Measurements from ENCODE around the gene YBEY. TPM values are rescaled to one million over a fixed set of nuclear protein-coding genes. Genes with fewer than 3 reads are reported as not detected.
A peak's percentile ranks its signal among the peaks of the same experiment; 100 is the strongest.

YBEY gene
- total and polyA plus RNA-seq, 11 donors, result 11.4 to 28.1 (median 16.0) TPM

DNA sequence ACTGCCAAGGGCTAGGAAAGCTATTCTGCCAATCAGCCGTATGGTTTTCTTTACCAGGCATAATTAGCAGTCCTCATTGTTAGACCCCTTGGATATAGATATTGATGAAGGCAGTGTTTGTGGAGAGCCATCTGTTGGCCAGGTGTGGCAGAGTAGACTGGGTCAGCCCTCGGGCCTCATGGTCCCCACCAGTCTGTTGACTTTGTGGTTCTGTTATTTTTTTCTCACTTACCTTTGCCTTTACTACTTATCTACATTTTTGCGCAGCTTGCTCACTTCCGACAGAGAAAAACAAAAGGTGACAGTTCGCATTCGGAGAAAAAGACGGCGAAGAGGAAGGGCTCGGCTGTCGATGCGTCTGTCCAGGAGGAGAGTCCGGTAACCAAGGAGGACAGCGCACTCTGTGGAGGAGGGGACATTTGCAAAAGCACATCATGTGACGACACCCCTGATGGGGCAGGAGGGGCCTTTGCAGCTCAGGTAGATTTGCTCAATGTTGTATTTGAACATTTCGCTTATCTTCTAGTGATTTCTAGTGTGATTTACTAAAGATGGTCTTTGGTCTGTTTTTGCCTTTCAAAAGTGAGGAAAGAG lies 40.1 kb downstream of the YBEY start:
- 95 to 96% (median 95%) methylated on average over 15 of the region's 15 CpGs for WGBS, 4 donors
- DNase-seq (no peak), ATAC-seq (no peak)
- peak overlapping the region in 3 of 12 donors; percentile 98 to 100 (median 100) for H3K27ac ChIP-seq
- no peak overlapping the region for H3K4me3 ChIP-seq
- peaks cover 4 to 29% (median 19%) of the 10 kb centered on the region in 12 donors for H3K4me1 ChIP-seq
- H3K9me3 ChIP-seq, result no peaks in the 10 kb centered on the region
- intact Hi-C loops (cut with DNase I), result loop anchor here in 3 of 10 donors (10.0 kb wide), 3 partner anchors 91 to 681 kb away; partner anchors contain the start of gene PCBP3 (in 1 of the 3)
- peaks cover 0 to 43% (median 31%) of the 10 kb centered on the region in 9 donors for H3K36me3 ChIP-seq
- TF ChIP-seq, protein P1, sequence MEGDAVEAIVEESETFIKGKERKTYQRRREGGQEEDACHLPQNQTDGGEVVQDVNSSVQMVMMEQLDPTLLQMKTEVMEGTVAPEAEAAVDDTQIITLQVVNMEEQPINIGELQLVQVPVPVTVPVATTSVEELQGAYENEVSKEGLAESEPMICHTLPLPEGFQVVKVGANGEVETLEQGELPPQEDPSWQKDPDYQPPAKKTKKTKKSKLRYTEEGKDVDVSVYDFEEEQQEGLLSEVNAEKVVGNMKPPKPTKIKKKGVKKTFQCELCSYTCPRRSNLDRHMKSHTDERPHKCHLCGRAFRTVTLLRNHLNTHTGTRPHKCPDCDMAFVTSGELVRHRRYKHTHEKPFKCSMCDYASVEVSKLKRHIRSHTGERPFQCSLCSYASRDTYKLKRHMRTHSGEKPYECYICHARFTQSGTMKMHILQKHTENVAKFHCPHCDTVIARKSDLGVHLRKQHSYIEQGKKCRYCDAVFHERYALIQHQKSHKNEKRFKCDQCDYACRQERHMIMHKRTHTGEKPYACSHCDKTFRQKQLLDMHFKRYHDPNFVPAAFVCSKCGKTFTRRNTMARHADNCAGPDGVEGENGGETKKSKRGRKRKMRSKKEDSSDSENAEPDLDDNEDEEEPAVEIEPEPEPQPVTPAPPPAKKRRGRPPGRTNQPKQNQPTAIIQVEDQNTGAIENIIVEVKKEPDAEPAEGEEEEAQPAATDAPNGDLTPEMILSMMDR (IDR thresholded peaks at IDR 0.05), result no peak
- TF ChIP-seq POLR2A (IDR thresholded peaks at IDR 0.05), result no peak
- H3K27me3 ChIP-seq, result no peaks in the 10 kb centered on the region

DNA sequence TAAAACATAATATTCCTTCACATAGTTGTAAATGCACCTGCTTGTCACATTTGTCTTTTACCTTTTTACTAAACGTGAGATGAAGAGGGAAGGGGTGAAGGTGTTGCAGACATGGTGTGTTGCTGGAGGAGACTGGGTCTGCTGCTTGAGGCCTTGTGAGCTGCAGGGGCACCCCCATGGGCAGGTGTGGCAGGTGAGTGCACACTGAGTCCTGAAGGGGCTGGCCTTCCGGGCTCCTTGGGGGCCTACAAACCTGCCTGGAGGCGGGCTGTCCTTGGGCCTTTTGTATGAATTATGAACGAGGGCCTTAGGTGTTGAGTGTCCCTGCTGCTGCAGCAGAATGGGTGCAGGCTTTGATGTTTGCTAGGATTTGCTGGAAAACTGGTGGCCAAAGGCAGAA lies 41.6 kb downstream of the YBEY start:
- TF ChIP-seq POLR2A (IDR thresholded peaks at IDR 0.05), result no peak
- TF ChIP-seq, protein P1 (IDR thresholded peaks at IDR 0.05), result no peak
- WGBS, 4 donors, result 70 to 97% (median 83%) methylated on average over 4 of the region's 4 CpGs
- DNase-seq (no peak), ATAC-seq (no peak)
- H3K9me3 ChIP-seq, result no peaks in the 10 kb centered on the region
- intact Hi-C loops (cut with DNase I), result loop anchor here in 3 of 10 donors (10.0 kb wide), 3 partner anchors 93 to 683 kb away; partner anchors contain the start of gene PCBP3 (in 1 of the 3)
- peaks cover 0 to 57% (median 43%) of the 10 kb centered on the region in 9 donors for H3K36me3 ChIP-seq
- no peak overlapping the region for H3K4me3 ChIP-seq
- no peak overlapping the region for H3K27ac ChIP-seq
- no peaks in the 10 kb centered on the region for H3K27me3 ChIP-seq
- peaks cover 3 to 20% (median 12%) of the 10 kb centered on the region in 12 donors for H3K4me1 ChIP-seq

DNA sequence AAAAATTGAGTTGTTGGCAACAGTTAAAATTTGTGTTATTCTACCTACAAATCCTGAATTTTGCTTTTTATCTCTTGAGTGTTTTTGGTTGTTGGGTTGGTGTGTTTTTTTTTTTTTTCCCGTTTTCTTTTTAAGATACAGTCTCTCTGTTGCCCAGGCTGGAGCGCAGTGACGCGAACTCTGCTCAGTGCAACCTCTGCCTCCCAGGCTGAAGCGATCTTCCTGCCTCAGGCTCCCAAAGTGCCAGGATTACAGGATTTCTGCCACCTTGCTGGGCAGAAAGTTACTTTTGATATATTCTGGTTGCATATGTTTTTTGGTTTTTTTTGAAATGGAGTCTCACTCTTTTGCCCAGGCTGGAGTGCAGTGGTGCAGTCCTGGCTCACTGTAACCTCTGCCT lies 42.0 kb downstream of the YBEY start:
- Histone ChIP-seq H3K9me3 (no peaks in the 10 kb centered on the region), H3K36me3 (peaks cover 0 to 60% (median 43%) of the 10 kb centered on the region in 9 donors), H3K4me3 (no peak overlapping the region), H3K4me1 (peaks cover 0 to 16% (median 7%) of the 10 kb centered on the region in 12 donors), H3K27ac (no peak overlapping the region), H3K27me3 (no peaks in the 10 kb centered on the region)
- ATAC-seq, result no peak
- TF ChIP-seq POLR2A (IDR thresholded peaks at IDR 0.05), result no peak
- TF ChIP-seq, protein P1 (IDR thresholded peaks at IDR 0.05), result no peak
- DNase-seq, result no peak
- 77 to 87% (median 78%) methylated on average over 5 of the region's 5 CpGs for WGBS, 4 donors
- intact Hi-C loops (cut with DNase I), result loop anchor here in 3 of 10 donors (10.0 kb wide), 3 partner anchors 93 to 683 kb away; partner anchors contain the start of gene PCBP3 (in 1 of the 3)

DNA sequence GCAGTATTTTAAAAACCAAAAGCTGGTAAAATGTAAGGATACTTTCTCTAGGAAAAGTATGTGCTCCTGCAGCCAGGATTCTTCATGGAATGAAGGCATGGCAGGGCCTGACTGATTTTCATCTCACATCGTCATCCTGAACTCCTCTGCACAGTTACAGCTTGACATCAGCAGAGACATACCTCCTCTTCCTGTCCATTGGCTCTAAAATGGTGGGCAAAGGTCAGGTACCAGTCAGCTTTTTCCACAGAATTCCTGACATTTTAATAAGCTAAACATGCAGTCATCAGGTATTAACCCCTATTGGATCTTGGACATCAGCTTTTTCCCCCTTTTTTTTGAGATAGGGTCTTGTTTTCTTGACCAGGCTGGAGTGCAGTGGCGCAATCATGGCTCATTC lies 43.7 kb downstream of the YBEY start:
- DNase-seq (no peak), ATAC-seq (no peak)
- peaks cover 0 to 11% (median 5%) of the 10 kb centered on the region in 12 donors for H3K4me1 ChIP-seq
- 89 to 100% (median 94%) methylated on average over 2 of the region's 2 CpGs for WGBS, 4 donors
- H3K27ac ChIP-seq, result no peak overlapping the region
- H3K4me3 ChIP-seq, result no peak overlapping the region
- H3K27me3 ChIP-seq, result no peaks in the 10 kb centered on the region
- H3K36me3 ChIP-seq, result peaks cover 0 to 69% (median 51%) of the 10 kb centered on the region in 9 donors
- TF ChIP-seq, protein P1 (IDR thresholded peaks at IDR 0.05), result no peak
- no peak for TF ChIP-seq POLR2A (IDR thresholded peaks at IDR 0.05)
- no peaks in the 10 kb centered on the region for H3K9me3 ChIP-seq
- intact Hi-C loops (cut with DNase I), result loop anchor here in 3 of 10 donors (10.0 kb wide), 3 partner anchors 95 to 685 kb away; partner anchors contain the start of gene PCBP3 (in 1 of the 3)

Measured in heart left ventricle (tissue), 16 donors.